ENCODE data around the gene LARGE1.

The LARGE1 gene

GRCh38 chr22:33932997-33933396, 12.7 kb upstream of the LARGE1 start:
- Histone ChIP-seq H2AK5ac (ENCODE audit: low read depth, low read length) (no peak overlapping the region), H3K9ac (ENCODE audit: low read depth, low read length, poor library complexity) (no peak overlapping the region), H3K36me3 (replicated peaks in 1 of 2; ENCODE audit: control insufficient read depth in 2 of 2, insufficient read depth in 2 of 2, low read length in 2 of 2) (no peaks in the 10 kb centered on the region), H3K14ac (ENCODE audit: low read length) (no peak overlapping the region), H2BK120ac (ENCODE audit: low read depth, low read length) (no peak overlapping the region), H3K27me3 (ENCODE audit: control insufficient read depth in 3 of 3, insufficient read depth in 3 of 3, low read depth in 1 of 3, low read length in 3 of 3) (no peaks in the 10 kb centered on the region), H4K8ac (ENCODE audit: low read depth, low read length) (no peak overlapping the region), H2BK15ac (ENCODE audit: low read length) (no peak overlapping the region), H3K4me2 (ENCODE audit: insufficient read depth, low read length, poor library complexity, severe bottlenecking) (no peak overlapping the region), H3K4me3 (ENCODE audit: low read length in 2 of 2) (no peak overlapping the region), H3K4me1 (ENCODE audit: control insufficient read depth in 2 of 2, insufficient read depth in 1 of 2, low read depth in 1 of 2, low read length in 2 of 2) (no peaks in the 10 kb centered on the region), H2BK12ac (ENCODE audit: low read length) (no peak overlapping the region), H3K79me1 (ENCODE audit: low read depth, low read length) (no peaks in the 10 kb centered on the region), H2AFZ (ENCODE audit: low read length) (no peak overlapping the region), H3K18ac (ENCODE audit: low read length) (no peak overlapping the region), H4K91ac (ENCODE audit: low read depth, low read length, poor library complexity) (no peak overlapping the region), H3K23ac (ENCODE audit: low read depth, low read length, poor library complexity) (no peak overlapping the region), H3K27ac (replicated peaks; ENCODE audit: low read length) (no peak overlapping the region), H3K9me3 (replicated peaks in 1 of 2; ENCODE audit: control insufficient read depth in 2 of 2, insufficient read depth in 1 of 2, low read depth in 1 of 2, low read length in 2 of 2) (no peaks in the 10 kb centered on the region), H3K4ac (ENCODE audit: low read length) (no peak overlapping the region), H2BK5ac (ENCODE audit: low read length) (no peak overlapping the region)
- no peak for DNase-seq (ENCODE audit: low spot score)
- WGBS, 2 donors (ENCODE audit: extremely low coverage in 2 of 2, insufficient read length in 2 of 2, insufficient replicate concordance in 1 of 2): no CpG with 5 or more reads among the region's 2 CpGs

- Histone ChIP-seq H3K23ac (ENCODE audit: low read depth, low read length, poor library complexity) (no peak overlapping the region), H3K27ac (replicated peaks; ENCODE audit: low read length) (no peak overlapping the region), H2AK5ac (ENCODE audit: low read depth, low read length) (no peak overlapping the region), H3K9ac (ENCODE audit: low read depth, low read length, poor library complexity) (no peak overlapping the region), H2BK15ac (ENCODE audit: low read length) (no peak overlapping the region), H4K91ac (ENCODE audit: low read depth, low read length, poor library complexity) (no peak overlapping the region), H3K4ac (ENCODE audit: low read length) (no peak overlapping the region), H3K18ac (ENCODE audit: low read length) (no peak overlapping the region), H2BK120ac (ENCODE audit: low read depth, low read length) (no peak overlapping the region), H3K4me1 (ENCODE audit: control insufficient read depth in 2 of 2, insufficient read depth in 1 of 2, low read depth in 1 of 2, low read length in 2 of 2) (no peaks in the 10 kb centered on the region), H2BK5ac (ENCODE audit: low read length) (no peak overlapping the region), H4K8ac (ENCODE audit: low read depth, low read length) (no peak overlapping the region), H2AFZ (ENCODE audit: low read length) (no peak overlapping the region), H3K9me3 (replicated peaks in 1 of 2; ENCODE audit: control insufficient read depth in 2 of 2, insufficient read depth in 1 of 2, low read depth in 1 of 2, low read length in 2 of 2) (no peaks in the 10 kb centered on the region), H3K79me1 (ENCODE audit: low read depth, low read length) (no peaks in the 10 kb centered on the region), H3K27me3 (ENCODE audit: control insufficient read depth in 3 of 3, insufficient read depth in 3 of 3, low read depth in 1 of 3, low read length in 3 of 3) (no peaks in the 10 kb centered on the region), H3K4me3 (ENCODE audit: low read length in 2 of 2) (no peak overlapping the region), H3K14ac (ENCODE audit: low read length) (no peak overlapping the region), H3K4me2 (ENCODE audit: insufficient read depth, low read length, poor library complexity, severe bottlenecking) (no peak overlapping the region), H3K36me3 (replicated peaks in 1 of 2; ENCODE audit: control insufficient read depth in 2 of 2, insufficient read depth in 2 of 2, low read length in 2 of 2) (no peaks in the 10 kb centered on the region), H2BK12ac (ENCODE audit: low read length) (no peak overlapping the region)
- no peak for DNase-seq (ENCODE audit: low spot score)
- WGBS, 2 donors (ENCODE audit: extremely low coverage in 2 of 2, insufficient read length in 2 of 2, insufficient replicate concordance in 1 of 2): no CpG with 5 or more reads among the region's 1 CpG
Observed at GRCh38 chr22:33931406-33931805, 11.1 kb upstream of the LARGE1 start.

GRCh38 chr22:33927752-33928151, 7.5 kb upstream of the LARGE1 start:
- Histone ChIP-seq H3K9me3 (replicated peaks in 1 of 2; ENCODE audit: control insufficient read depth in 2 of 2, insufficient read depth in 1 of 2, low read depth in 1 of 2, low read length in 2 of 2) (no peaks in the 10 kb centered on the region), H3K27me3 (ENCODE audit: control insufficient read depth in 3 of 3, insufficient read depth in 3 of 3, low read depth in 1 of 3, low read length in 3 of 3) (no peaks in the 10 kb centered on the region), H2BK5ac (ENCODE audit: low read length) (no peak overlapping the region), H3K4me1 (ENCODE audit: control insufficient read depth in 2 of 2, insufficient read depth in 1 of 2, low read depth in 1 of 2, low read length in 2 of 2) (peaks cover 7% of the 10 kb centered on the region in 2 donors), H2BK15ac (ENCODE audit: low read length) (no peak overlapping the region), H4K91ac (ENCODE audit: low read depth, low read length, poor library complexity) (no peak overlapping the region), H3K9ac (ENCODE audit: low read depth, low read length, poor library complexity) (no peak overlapping the region), H3K14ac (ENCODE audit: low read length) (no peak overlapping the region), H3K79me1 (ENCODE audit: low read depth, low read length) (no peaks in the 10 kb centered on the region), H2AFZ (ENCODE audit: low read length) (no peak overlapping the region), H2BK120ac (ENCODE audit: low read depth, low read length) (no peak overlapping the region), H2BK12ac (ENCODE audit: low read length) (no peak overlapping the region), H2AK5ac (ENCODE audit: low read depth, low read length) (no peak overlapping the region), H3K36me3 (replicated peaks in 1 of 2; ENCODE audit: control insufficient read depth in 2 of 2, insufficient read depth in 2 of 2, low read length in 2 of 2) (no peaks in the 10 kb centered on the region), H3K4me3 (ENCODE audit: low read length in 2 of 2) (no peak overlapping the region), H3K18ac (ENCODE audit: low read length) (no peak overlapping the region), H3K4ac (ENCODE audit: low read length) (no peak overlapping the region), H3K4me2 (ENCODE audit: insufficient read depth, low read length, poor library complexity, severe bottlenecking) (no peak overlapping the region), H4K8ac (ENCODE audit: low read depth, low read length) (no peak overlapping the region), H3K27ac (replicated peaks; ENCODE audit: low read length) (no peak overlapping the region), H3K23ac (ENCODE audit: low read depth, low read length, poor library complexity) (no peak overlapping the region)
- no peak for DNase-seq (ENCODE audit: low spot score)
- no CpG with 5 or more reads among the region's 5 CpGs for WGBS, 2 donors (ENCODE audit: extremely low coverage in 2 of 2, insufficient read length in 2 of 2, insufficient replicate concordance in 1 of 2)

GRCh38 chr22:33925194-33925593, 4.9 kb upstream of the LARGE1 start:
- Histone ChIP-seq H2BK5ac (ENCODE audit: low read length) (no peak overlapping the region), H2BK120ac (ENCODE audit: low read depth, low read length) (no peak overlapping the region), H3K4me3 (ENCODE audit: low read length in 2 of 2) (no peak overlapping the region), H3K27me3 (ENCODE audit: control insufficient read depth in 3 of 3, insufficient read depth in 3 of 3, low read depth in 1 of 3, low read length in 3 of 3) (no peaks in the 10 kb centered on the region), H3K14ac (ENCODE audit: low read length) (no peak overlapping the region), H3K4ac (ENCODE audit: low read length) (no peak overlapping the region), H3K27ac (replicated peaks; ENCODE audit: low read length) (no peak overlapping the region), H3K23ac (ENCODE audit: low read depth, low read length, poor library complexity) (no peak overlapping the region), H3K4me1 (ENCODE audit: control insufficient read depth in 2 of 2, insufficient read depth in 1 of 2, low read depth in 1 of 2, low read length in 2 of 2) (peaks cover 7% of the 10 kb centered on the region in 2 donors), H2AFZ (ENCODE audit: low read length) (no peak overlapping the region), H2AK5ac (ENCODE audit: low read depth, low read length) (no peak overlapping the region), H3K79me1 (ENCODE audit: low read depth, low read length) (peaks cover under 1% of the 10 kb centered on the region), H4K8ac (ENCODE audit: low read depth, low read length) (no peak overlapping the region), H4K91ac (ENCODE audit: low read depth, low read length, poor library complexity) (no peak overlapping the region), H3K4me2 (ENCODE audit: insufficient read depth, low read length, poor library complexity, severe bottlenecking) (no peak overlapping the region), H3K18ac (ENCODE audit: low read length) (no peak overlapping the region), H3K9ac (ENCODE audit: low read depth, low read length, poor library complexity) (no peak overlapping the region), H3K36me3 (replicated peaks in 1 of 2; ENCODE audit: control insufficient read depth in 2 of 2, insufficient read depth in 2 of 2, low read length in 2 of 2) (no peaks in the 10 kb centered on the region), H3K9me3 (replicated peaks in 1 of 2; ENCODE audit: control insufficient read depth in 2 of 2, insufficient read depth in 1 of 2, low read depth in 1 of 2, low read length in 2 of 2) (no peaks in the 10 kb centered on the region), H2BK15ac (ENCODE audit: low read length) (no peak overlapping the region), H2BK12ac (ENCODE audit: low read length) (no peak overlapping the region)
- DNase-seq (ENCODE audit: low spot score): no peak
- no CpG with 5 or more reads among the region's 4 CpGs for WGBS, 2 donors (ENCODE audit: extremely low coverage in 2 of 2, insufficient read length in 2 of 2, insufficient replicate concordance in 1 of 2)
